HUES6 (cell line): Measurements from ENCODE around the gene OR56B4.
"Not testable (repeated sequence)": the region's sequence is repeated elsewhere in the genome, so short reads cannot be mapped to it uniquely, and the experiment has no call there.

ENCODE experiments used
- H3K27ac ChIP-seq: 2 replicates; pipeline ENCODE4 v1.7.0; 2013; ENCODE audit warnings: low read depth, mild to moderate bottlenecking, low read length, inconsistent platforms
- H3K27me3 ChIP-seq: 2 replicates; pipeline ENCODE4 v1.6.1; 2013; ENCODE audit warnings: low read length; ENCODE audit not compliant: control insufficient read depth, insufficient read depth
- H3K36me3 ChIP-seq: 2 replicates; pipeline ENCODE4 v1.6.1; 2013; ENCODE audit warnings: low read length; ENCODE audit not compliant: control insufficient read depth, insufficient read depth
- H3K4me1 ChIP-seq: 2 replicates; pipeline ENCODE4 v1.6.1; 2013; ENCODE audit warnings: low read length; ENCODE audit not compliant: control insufficient read depth, insufficient read depth
- H3K4me3 ChIP-seq: 2 replicates; pipeline ENCODE4 v1.5.1; 2013; ENCODE audit warnings: low read depth, low read length
- H3K9ac ChIP-seq: one replicate; pipeline ENCODE4 v1.6.1; 2013; ENCODE audit warnings: mild to moderate bottlenecking, low read length
- H3K9me3 ChIP-seq: 2 replicates; pipeline ENCODE4 v1.6.1; 2013; ENCODE audit warnings: low read depth, low read length; ENCODE audit not compliant: control insufficient read depth, insufficient read depth

Gene OR56B4

DNA sequence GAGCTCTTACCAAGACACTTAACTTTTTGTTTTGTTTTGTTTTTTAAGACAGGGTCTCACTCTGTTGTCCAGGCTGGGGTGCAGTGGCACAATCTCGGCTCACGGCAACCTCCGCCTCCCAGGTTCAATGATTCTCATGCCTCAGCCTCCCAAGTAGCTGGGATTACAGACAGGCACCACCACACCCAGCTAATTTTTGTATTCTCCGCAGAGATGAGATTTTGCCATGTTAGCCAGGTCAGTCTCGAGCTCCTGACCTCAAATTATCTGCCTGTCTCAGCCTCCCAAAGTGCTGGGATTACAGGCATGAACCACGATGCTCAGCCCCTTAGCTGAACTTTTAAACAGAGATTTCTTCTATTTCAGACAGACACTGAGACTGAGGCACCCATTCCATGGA is at the start of gene OR56B4:
TSS of gene OR56B4 (plus strand) at position 301 of the 400 bp plus-strand sequence. CDS start at position 396, 95 bp downstream.
- not testable (repeated sequence) for H3K9ac ChIP-seq

GRCh38 chr11:6061475-6061874 is 46.0 kb upstream of the OR56B4 start:
- Histone ChIP-seq H3K4me3 (no peak overlapping the region), H3K4me1 (no peaks in the 10 kb centered on the region), H3K27ac (no peak overlapping the region), H3K9me3 (no peaks in the 10 kb centered on the region), H3K36me3 (no peaks in the 10 kb centered on the region), H3K27me3 (no peaks in the 10 kb centered on the region), H3K9ac (no peak overlapping the region)

More for the DNA sequence above, at the start of gene OR56B4:
- H3K4me3 ChIP-seq, H3K4me1 ChIP-seq, H3K36me3 ChIP-seq, H3K9me3 ChIP-seq, H3K27ac ChIP-seq, H3K27me3 ChIP-seq: not testable (repeated sequence)

- Histone ChIP-seq H3K4me3 (no peak overlapping the region), H3K27ac (no peak overlapping the region), H3K9me3 (peaks cover 7% of the 10 kb centered on the region; the same call in 1 of the 2 replicates), H3K4me1 (no peaks in the 10 kb centered on the region), H3K36me3 (no peaks in the 10 kb centered on the region), H3K27me3 (no peaks in the 10 kb centered on the region; the same call in 1 of the 2 replicates), H3K9ac (no peak overlapping the region)
Observed at GRCh38 chr11:6062691-6063358, 44.7 kb upstream of the OR56B4 start.

DNA sequence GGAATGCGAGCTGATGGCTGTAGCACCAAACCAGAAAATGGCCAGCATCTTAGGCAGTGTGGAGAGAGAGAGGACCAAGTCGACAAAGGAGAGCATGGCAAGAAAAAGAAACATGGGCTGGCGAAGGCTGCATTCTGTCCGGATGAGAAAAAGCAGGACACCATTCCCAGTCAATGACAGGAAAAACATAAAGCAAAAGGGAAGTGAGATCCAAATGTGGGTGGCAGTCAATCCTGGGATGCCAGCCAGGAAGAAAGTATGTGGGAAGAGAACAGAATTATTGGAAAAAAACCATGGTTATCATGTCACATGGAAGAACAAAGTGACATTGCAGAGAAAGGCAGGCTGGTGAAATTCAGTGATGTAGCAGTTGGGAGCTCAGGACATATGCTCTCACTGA is 40.0 kb upstream of the OR56B4 start:
- Histone ChIP-seq H3K9ac (no peak overlapping the region), H3K4me1 (peaks cover 14% of the 10 kb centered on the region), H3K27ac (no peak overlapping the region), H3K9me3 (peaks cover 7% of the 10 kb centered on the region; the same call in 1 of the 2 replicates), H3K36me3 (no peaks in the 10 kb centered on the region), H3K27me3 (no peaks in the 10 kb centered on the region; the same call in 1 of the 2 replicates), H3K4me3 (no peak overlapping the region)

DNA sequence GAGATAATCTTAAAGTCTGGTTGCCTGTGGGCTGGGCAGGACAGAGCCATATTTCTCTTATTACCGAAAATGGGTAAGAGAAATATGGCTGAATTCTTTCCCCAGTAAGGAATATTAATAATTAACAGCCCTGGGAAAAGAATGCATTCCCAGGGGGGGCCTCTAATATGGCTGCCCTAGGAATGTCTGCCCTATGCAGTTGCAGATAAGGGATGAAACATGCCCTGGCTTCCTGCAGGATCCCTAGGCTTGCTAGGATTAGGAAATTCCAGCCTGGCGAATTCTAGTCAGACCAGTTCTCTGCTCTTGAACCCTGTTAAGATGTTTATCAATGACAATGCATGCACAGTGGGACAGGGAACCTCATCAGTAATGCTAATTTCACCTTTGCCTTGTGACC is 31.0 kb upstream of the OR56B4 start:
- H3K27ac ChIP-seq, H3K27me3 ChIP-seq, H3K36me3 ChIP-seq: not testable (repeated sequence)

GRCh38 chr11:6077723-6078122 is 29.8 kb upstream of the OR56B4 start:
- H3K36me3 ChIP-seq: no peaks in the 10 kb centered on the region; the same call in 1 of the 2 replicates

More for the DNA sequence above, 31.0 kb upstream of the OR56B4 start:
- not testable (repeated sequence) for H3K9ac ChIP-seq, H3K4me1 ChIP-seq, H3K4me3 ChIP-seq
- peaks cover 20% of the 10 kb centered on the region for H3K9me3 ChIP-seq

DNA sequence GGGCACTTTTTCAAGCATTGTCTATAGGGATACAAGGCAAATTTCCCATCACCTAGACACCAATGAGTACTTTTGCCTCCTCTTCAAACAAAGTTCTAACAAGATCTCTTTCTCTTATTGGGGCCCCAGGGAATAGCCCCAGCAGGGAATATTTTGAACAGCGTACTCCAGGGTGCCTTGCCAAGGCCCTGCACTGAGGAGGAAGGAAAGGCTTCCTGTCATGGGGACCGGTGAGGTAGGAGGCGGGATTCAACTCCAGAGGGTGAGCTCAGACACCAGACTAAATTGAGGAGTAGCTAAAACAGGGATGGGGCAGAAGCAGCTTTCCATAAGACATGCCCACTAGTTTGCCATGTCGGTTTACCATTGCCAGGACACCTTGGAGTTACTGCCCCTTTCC is 28.0 kb upstream of the OR56B4 start:
- Histone ChIP-seq H3K9ac (no peak overlapping the region), H3K4me3 (no peak overlapping the region), H3K27me3 (no peaks in the 10 kb centered on the region), H3K9me3 (peaks cover 20% of the 10 kb centered on the region), H3K27ac (no peak overlapping the region), H3K4me1 (no peaks in the 10 kb centered on the region), H3K36me3 (no peaks in the 10 kb centered on the region; the same call in 1 of the 2 replicates)

More at GRCh38 chr11:6077723-6078122, 29.8 kb upstream of the OR56B4 start:
- peaks cover 20% of the 10 kb centered on the region for H3K9me3 ChIP-seq
- H3K27me3 ChIP-seq: no peaks in the 10 kb centered on the region
- no peak overlapping the region for H3K27ac ChIP-seq
- no peak overlapping the region for H3K9ac ChIP-seq
- no peaks in the 10 kb centered on the region for H3K4me1 ChIP-seq
- no peak overlapping the region for H3K4me3 ChIP-seq

DNA sequence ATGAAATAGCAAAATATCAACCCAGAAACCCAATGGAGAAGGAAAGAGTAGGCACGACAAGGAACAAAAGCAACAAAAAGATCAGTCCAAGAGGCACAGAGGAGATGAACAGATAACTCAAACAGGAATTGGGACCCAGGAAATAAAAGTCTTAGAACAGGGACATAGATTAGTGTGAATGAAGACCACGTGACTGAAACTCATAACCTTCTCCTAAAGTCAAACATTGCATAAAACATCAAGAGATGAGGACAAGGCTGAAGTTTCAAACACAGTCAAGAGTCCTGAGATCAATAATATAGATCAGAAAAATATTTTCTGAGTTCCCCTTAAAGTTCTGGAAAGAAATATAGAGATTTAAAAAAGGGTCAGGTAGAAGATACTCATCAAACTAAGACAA is 24.4 kb upstream of the OR56B4 start:
- Histone ChIP-seq H3K27me3 (no peaks in the 10 kb centered on the region), H3K4me3 (no peak overlapping the region), H3K9ac (no peak overlapping the region), H3K27ac (no peak overlapping the region), H3K4me1 (no peaks in the 10 kb centered on the region), H3K9me3 (no peaks in the 10 kb centered on the region; the same call in 1 of the 2 replicates), H3K36me3 (no peaks in the 10 kb centered on the region)

GRCh38 chr11:6084587-6084986 is 22.9 kb upstream of the OR56B4 start:
- no peaks in the 10 kb centered on the region for H3K27me3 ChIP-seq
- no peaks in the 10 kb centered on the region for H3K4me1 ChIP-seq
- no peak overlapping the region for H3K4me3 ChIP-seq
- no peak overlapping the region for H3K27ac ChIP-seq
- H3K9me3 ChIP-seq: no peaks in the 10 kb centered on the region; the same call in 1 of the 2 replicates
- H3K9ac ChIP-seq: no peak overlapping the region
- no peaks in the 10 kb centered on the region for H3K36me3 ChIP-seq

DNA sequence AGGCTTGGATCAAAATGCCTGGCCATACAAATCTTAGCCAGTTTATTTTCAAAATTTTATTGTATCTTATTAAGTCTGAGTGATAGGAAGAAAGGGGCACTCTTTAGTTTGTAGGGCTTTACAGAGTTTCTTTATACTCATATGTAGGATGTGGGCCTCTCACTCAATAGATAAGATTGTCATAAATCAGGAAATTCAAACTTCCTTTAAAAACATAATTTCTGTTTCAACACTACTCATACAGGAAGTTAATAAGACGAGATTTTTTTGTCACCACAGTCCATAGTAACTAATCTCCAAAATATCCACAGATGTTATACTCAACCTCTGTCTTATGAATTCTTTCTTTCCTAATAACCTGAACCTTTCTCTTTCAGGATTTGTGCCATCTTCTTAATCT is 13.3 kb upstream of the OR56B4 start:
- Histone ChIP-seq H3K27ac (no peak overlapping the region), H3K9me3 (no peaks in the 10 kb centered on the region), H3K4me3 (no peak overlapping the region), H3K27me3 (no peaks in the 10 kb centered on the region), H3K4me1 (no peaks in the 10 kb centered on the region), H3K9ac (no peak overlapping the region), H3K36me3 (no peaks in the 10 kb centered on the region)

GRCh38 chr11:6095798-6096197 is 11.7 kb upstream of the OR56B4 start:
- Histone ChIP-seq H3K4me1 (no peaks in the 10 kb centered on the region), H3K4me3 (no peak overlapping the region), H3K36me3 (no peaks in the 10 kb centered on the region), H3K9me3 (no peaks in the 10 kb centered on the region), H3K9ac (no peak overlapping the region), H3K27me3 (no peaks in the 10 kb centered on the region), H3K27ac (no peak overlapping the region)
